Transverse colon (tissue), 4 donors: ENCODE results near the gene STK11IP.

Experiments used
- POLR2A ChIP-seq: fragments of 450-650 bp; IDR thresholded peaks from one replicate; pipeline ENCODE4 v1.6.1; 2016; ENCODE audit warnings: antibody characterized with exemption, mild to moderate bottlenecking, moderate library complexity
- POLR2AphosphoS5 ChIP-seq, 3 donors: sonication (generic); formaldehyde crosslinking; IDR thresholded peaks; one replicate each; pipeline ENCODE4 v1.6.1; 2016; ENCODE audit warnings: antibody characterized with exemption in 3 of 3
- TF ChIP-seq, protein P1 (sequence below), 5 experiments: fragments of 200-600 bp in 3 of 5; fragments of 450-650 bp in 2 of 5; sonication (generic) in 3 of 5; IDR thresholded peaks; 1 replicate in 2 of 5; 2 replicates in 3 of 5; pipeline ENCODE4 v1.5.1; 2016 to 2017; ENCODE audit warnings: antibody characterized with exemption in 5 of 5, inconsistent platforms in 3 of 5, mild to moderate bottlenecking in 2 of 5, moderate library complexity in 1 of 5

- TF ChIP-seq, protein P1, sequence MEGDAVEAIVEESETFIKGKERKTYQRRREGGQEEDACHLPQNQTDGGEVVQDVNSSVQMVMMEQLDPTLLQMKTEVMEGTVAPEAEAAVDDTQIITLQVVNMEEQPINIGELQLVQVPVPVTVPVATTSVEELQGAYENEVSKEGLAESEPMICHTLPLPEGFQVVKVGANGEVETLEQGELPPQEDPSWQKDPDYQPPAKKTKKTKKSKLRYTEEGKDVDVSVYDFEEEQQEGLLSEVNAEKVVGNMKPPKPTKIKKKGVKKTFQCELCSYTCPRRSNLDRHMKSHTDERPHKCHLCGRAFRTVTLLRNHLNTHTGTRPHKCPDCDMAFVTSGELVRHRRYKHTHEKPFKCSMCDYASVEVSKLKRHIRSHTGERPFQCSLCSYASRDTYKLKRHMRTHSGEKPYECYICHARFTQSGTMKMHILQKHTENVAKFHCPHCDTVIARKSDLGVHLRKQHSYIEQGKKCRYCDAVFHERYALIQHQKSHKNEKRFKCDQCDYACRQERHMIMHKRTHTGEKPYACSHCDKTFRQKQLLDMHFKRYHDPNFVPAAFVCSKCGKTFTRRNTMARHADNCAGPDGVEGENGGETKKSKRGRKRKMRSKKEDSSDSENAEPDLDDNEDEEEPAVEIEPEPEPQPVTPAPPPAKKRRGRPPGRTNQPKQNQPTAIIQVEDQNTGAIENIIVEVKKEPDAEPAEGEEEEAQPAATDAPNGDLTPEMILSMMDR (IDR thresholded peaks at IDR 0.05): no peak
- TF ChIP-seq POLR2A (no peak), POLR2AphosphoS5 (IDR thresholded peaks at IDR 0.05) (no peak)
Observed at GRCh38 chr2:219656526-219656925, 58.9 kb downstream of the STK11IP start.
